ENCODE data around the gene CDH4.

The CDH4 gene

DNA sequence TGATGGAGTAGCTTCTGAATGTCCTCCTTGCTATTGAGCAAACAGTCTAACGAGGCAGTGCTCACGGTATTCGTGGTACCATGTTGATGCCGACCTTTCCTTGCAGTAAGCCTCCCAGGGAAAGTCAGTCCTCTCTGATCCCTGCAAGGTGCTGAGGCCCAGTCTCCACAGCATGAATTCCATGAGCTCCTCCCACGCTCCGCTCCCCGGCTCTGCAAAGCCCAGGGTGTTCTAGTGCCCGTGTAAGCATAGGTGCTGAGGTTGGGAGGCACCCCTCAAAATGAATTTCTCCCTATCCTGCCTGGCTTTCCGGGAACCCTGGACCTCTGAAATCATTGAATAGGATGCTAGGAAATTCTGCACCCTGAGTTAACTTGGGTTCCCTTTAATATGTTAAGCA lies 562.7 kb downstream of the CDH4 start:
- DNase-seq (ENCODE audit: low read depth, low spot score) = no peak

DNA sequence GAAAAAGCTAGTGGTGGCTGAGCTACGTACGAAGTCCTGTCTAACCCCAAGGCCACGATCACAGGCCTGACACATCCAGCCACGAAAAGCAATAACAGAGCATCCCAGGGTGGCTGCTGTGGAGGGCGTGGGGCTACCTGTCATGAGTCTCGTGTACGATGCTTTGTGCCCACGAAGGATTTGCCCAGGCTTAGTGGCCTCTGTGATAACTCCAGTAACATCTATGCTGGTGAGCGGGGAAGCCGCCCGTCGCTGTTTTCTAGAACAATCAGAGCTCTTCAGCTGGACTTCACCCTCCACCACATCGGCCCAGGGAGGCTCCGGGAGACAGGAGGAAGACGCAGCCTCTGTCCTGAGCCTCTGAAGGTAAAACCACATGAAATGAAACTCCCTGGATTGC lies 563.1 kb downstream of the CDH4 start:
- DNase-seq (ENCODE audit: low read depth, low spot score) = no peak

DNA sequence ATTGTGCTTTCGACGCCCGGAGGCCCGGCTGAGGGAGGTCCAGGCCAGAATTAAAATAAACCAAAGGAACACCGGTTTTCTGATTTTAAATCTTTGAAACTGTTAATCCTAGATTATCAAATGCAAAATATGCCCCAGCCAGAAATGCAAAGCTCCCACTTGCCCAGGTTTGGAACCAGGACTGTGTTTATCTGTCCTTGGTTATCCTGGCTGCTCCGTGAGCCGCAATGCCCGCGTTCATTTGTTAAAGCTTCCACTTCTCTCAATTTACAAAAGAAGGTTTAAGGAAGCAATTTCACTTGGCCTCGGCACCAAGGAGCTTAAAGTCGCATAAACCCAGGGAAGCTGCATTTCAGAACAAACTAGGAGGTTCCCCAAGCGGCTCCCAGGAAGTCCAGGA lies 563.6 kb downstream of the CDH4 start:
- no peak for DNase-seq (ENCODE audit: low read depth, low spot score)

DNA sequence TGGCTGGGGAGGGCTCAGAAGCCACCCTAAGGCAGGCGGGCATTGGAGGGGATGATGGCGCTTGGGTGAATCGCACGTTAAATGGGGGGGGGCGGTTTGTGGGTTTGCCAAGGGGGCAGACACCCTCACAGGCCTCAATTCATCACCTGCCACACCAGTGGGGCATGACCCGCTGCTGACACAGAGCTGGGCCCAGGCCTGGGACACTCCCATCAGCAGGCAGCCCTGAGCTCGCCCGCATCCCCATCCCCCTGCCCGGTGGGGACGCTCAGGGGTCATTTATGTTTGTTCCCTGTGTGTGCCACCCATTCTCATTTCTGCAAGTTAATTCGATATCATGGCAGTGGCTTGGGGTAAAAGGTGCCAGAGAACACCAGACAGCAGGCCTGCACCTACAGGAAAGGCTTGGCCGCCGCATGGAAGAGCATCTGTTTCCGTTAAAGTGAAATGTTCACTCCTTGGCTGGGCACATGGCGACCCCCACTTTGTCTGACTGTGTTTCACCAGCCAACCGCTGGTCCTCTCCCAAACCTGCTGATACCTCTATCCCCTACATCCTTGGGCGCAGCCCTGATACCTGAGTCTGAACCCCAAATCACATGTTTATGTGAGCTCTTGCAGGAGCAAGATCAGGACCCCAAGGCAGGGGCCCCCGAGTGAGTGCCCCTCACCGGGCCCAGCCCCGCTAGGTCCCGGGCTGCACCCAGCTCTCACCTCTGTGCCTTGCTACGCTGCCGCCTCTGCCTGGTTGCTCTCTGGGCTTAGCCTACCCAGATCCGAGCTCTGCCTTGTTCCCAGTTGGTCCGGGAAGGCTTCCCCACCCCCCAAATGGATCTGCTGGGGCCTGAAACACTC lies 564.8 kb downstream of the CDH4 start:
- no peak for DNase-seq (ENCODE audit: low read depth, low spot score)

DNA sequence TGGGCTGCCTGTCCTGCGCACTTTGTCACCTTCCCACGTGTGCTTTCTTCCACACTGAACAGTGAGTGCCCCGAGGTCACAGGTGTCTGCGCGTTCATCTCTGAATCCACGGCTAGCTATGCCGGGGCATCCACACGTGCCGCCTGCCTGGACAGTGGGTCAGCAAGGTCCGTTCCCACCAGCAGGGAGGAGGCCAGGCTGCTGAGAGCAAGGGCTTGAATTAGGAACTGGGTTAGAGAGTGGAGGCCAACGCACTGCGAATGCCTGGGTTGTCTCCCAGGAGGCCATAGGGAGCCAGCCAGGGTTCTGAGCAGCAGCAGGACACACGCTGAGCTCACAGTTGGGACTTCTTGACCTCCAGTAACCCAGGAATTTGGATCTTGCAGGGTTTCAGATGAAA lies 565.5 kb downstream of the CDH4 start:
- DNase-seq (ENCODE audit: low read depth, low spot score) = no peak

DNA sequence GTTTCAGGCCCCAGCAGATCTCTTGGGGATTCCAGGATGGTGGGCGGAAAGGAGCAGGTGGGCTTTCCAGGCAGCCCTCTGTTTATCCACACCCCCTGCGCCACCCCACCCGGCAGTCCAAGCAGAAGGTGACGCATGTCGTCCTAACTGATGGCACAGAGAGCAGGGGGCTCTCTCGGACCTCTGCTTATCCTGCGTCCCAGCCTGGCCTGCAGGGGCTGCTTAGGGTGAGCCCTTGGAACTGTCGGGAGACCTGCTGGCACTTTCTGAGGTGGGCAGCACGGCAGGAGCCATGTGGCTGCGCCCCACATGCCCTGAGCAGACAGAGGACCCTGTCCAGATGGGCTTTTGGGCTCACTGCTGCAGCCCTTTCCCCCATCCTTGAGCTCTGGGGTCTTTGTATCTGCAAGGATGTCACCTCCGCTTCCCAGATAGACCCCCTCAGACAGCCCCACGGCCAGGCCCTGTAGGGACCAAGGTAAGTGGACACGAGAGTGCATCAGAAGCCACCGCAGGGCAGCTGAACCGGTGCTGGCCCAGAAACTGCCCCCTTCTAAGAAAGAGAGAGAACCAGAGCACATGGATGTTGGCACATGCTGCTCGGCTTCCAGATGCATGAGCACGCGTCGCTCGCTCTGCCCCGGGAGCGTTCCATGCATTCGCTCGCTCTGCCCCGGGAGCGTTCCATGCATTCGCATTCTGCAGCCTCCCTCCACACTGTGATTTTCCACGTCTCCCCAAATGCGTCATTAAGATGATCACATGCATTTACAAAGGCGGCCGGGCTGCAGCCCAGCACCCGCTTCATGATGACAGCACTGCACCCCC lies 566.9 kb downstream of the CDH4 start:
- DNase-seq (ENCODE audit: low read depth, low spot score) = no peak

DNA sequence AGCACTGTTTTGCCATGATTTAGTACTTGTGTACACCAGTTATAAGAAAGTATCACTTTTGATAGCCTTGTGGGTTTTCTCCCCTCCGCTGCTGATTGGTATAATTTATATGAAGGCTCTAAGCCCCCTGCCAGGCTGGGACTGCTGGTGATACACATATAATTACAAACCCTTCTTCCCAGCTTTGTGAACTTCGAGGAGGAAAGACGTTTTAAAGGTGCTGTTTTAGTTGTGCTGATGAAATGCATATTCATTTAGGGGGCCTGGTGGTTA lies 567.4 kb downstream of the CDH4 start:
- DNase-seq (ENCODE audit: low read depth, low spot score) = no peak

DNA sequence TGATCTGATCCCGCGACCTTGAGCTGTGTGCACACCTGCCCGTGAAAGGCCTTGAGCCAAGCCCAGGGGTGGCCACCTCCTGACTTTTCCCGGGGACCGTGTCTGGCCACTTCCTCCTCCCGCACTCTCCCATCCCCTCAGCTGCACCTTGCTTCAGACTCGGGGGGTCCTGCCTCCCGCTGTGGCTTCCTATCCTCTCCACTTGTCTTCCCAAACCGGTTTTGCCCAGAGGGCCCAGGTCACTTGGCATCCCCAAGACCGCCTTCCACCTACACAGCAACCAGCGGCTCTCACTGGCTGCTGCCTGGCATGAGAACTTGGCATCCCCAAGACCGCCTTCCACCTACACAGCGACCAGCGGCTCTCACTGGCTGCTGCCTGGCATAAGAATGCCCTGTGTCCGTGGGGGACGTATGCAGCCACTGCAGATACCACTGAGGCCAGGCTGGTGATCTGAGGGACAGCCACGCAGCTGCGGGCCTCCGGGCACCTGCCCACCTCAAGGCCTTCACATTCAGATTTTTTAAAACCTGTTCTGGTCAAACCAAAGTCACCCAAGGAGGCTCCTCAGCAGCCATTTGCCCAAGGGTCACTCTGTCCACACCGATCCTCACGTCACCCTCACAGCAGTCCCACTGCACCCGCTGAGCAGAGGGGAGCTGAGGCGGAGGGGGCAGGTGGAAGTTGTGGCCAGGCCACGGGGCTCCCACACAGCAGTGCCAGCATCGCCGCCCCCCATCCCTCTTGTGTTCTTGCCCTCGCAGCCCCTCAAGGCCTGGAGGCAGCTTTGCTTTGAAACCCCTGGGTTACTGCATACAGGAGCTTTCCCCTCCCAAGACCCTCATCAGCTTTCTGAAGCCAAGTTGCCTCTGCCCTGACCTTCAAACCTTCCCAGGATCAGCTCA lies 568.1 kb downstream of the CDH4 start:
- no peak for DNase-seq (ENCODE audit: low read depth, low spot score)

DNA sequence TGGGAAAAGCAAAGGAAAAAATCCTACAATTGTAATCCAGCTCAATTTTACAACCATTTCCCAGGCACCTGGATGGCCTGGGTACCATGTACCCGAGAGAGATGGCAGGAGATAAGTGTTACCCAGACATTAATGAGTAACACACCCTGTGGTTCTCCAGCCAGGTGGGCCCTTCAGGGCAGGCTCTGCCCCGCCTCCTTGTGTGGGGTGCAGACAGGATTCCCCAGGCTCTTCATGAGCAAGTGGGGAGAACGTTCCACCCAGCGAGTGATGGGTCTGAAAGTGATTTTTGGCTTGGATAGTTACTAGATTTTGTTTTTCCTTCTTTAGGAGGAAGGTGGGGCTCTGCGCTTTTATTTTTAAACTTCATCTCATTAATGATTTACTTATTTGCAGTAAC lies 569.7 kb downstream of the CDH4 start:
- DNase-seq (ENCODE audit: low read depth, low spot score) = no peak

DNA sequence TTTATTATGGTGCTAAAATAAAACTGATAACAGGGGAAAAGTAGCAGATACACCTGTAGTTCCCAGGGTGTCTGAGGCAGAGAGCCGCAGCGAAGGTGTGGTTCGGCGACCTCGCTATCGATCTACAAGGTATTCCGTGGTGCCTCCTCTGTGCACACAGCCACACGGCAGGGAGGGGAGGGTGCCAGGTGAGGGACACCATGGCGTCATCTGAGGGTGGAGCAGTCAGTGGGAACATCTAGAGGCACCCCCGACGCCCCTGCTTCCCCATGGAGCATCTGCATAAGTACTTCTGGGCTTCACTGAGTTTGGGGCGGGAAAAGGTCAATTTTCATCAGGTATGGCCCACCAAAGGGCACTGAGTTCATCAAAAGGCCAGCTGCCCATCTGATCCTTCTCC lies 570.3 kb downstream of the CDH4 start:
- DNase-seq (ENCODE audit: low read depth, low spot score) = no peak

DNA sequence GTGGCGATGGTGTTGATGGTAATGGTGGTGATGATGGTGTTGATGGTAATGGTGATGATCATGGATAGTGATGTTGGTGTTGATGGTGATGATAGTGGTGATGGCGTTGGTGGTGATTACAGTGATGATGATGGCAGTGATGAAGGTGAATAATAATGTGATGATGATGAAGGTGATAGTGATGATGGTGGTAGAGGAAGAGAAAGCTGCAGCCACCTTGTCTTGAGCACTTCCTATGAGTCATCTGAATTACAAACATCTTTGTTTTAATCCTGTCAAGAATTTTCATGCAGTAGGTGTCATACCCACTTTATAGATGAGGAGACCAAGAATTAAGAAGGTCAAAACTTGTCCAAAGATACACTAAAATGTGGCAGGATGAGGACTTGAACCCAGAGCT lies 571.2 kb downstream of the CDH4 start:
- DNase-seq (ENCODE audit: low read depth, low spot score) = no peak

DNA sequence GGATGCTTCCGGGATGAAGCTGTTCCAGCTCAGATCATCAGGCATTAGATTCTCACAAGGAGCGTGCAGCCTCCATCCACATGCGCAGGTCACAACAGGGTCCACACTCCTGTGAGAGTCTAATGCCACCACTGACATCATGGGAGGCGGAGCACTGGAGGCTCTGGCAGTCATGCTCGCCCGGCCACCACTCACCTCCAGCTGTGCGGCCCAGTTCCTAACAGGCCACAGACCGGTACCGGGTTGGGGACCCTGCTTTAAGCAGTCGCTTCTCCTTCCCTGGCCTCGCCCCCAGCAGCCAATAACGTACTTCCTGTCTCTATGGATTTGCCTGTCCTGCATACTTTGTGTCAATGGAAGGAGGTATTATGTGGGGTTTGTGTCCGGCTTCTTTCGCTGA lies 576.8 kb downstream of the CDH4 start:
- DNase-seq (ENCODE audit: low read depth, low spot score) = no peak

DNA sequence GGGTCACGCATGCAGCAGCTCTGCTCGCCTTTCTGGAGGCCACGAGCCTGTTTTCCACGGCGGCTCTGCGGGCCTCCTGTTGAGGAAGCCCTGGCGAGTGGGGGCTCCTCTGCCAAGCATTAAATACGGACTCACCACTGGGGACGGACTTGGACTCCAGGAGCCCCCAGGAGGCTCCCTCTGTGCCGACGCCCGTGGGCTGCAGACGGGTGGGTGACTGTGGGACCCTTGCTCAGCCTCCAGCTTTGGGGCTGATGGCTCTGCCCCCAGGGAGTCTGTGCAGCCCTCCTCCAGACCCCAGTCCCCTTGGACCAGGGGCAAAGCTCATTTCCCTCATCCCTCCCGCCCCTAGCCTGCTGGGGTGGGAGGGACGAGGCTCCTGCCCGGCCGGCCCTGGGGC lies 577.5 kb downstream of the CDH4 start:
- DNase-seq (ENCODE audit: low read depth, low spot score) = no peak

DNA sequence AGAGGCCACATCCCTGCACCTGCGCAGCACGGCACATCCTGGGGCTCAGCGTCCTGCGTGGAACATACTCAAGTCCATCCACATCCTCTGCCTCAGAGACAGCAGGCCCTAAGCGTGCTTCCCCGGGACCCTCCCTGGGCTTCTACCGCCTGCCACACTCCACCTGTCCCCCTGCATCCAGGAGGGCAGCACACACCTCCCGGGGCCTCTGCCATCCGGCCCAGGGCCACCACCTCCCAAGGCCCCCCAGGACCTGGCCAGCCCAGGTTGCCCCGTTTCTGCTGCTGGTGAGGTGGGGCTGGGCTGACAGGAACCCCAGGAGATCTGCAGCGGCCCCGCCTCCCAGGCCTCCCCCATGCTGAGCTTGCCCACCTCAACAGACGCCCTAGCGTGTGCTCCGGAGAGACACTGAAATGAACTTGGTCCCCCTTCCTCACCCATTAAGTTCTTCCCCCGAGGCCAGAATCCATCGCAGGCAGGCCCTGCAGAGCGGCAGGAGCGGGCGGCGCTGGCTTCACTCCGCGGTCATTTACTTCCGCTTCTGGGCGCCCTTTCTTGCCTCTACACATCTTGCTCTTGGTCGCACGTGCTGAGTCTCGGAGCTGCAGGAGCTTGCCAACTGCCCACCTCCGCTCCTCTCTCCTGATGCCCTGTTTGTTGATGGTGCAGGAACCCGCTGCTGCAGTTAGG lies 578.3 kb downstream of the CDH4 start:
- no peak for DNase-seq (ENCODE audit: low read depth, low spot score)

DNA sequence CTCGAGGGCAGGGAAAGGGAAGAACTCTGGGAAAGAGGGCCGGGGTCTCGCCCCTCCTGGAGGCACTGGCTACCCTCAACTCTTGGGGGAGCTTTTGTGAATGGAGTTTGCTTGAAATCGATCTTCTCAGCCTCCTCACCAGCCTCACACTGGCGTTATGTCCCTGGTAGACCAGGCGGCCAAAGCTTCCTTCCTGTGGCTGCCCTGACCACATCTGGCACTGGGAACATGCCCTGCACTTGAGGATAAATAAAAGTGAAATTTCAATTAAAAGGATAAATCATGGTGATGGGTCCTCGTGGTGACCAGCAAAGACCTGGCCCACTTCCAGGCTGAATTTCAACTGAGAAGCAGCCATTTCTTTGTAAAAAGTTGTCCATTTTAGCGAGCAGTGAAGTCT lies 578.9 kb downstream of the CDH4 start:
- DNase-seq (ENCODE audit: low read depth, low spot score) = no peak

DNA sequence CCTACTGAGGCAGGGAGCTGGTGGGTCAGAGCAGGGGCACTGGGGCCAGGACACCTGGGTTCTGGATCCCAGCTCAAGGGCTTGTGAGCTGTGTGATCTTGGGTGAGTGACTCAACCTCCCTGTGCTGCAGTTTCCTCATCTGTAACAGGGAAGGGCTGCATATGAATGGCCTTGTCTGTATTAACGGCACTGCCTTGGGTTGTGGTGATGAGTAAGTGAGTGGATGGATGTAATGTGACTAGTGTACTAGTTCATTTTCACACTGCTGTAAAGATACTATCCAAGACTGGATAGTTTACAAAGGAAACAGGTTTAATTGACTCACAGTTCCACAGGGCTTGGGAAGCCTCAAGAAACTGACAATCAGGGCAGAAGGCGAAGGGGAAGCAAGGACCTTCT lies 580.1 kb downstream of the CDH4 start:
- DNase-seq (ENCODE audit: low read depth, low spot score) = no peak

DNA sequence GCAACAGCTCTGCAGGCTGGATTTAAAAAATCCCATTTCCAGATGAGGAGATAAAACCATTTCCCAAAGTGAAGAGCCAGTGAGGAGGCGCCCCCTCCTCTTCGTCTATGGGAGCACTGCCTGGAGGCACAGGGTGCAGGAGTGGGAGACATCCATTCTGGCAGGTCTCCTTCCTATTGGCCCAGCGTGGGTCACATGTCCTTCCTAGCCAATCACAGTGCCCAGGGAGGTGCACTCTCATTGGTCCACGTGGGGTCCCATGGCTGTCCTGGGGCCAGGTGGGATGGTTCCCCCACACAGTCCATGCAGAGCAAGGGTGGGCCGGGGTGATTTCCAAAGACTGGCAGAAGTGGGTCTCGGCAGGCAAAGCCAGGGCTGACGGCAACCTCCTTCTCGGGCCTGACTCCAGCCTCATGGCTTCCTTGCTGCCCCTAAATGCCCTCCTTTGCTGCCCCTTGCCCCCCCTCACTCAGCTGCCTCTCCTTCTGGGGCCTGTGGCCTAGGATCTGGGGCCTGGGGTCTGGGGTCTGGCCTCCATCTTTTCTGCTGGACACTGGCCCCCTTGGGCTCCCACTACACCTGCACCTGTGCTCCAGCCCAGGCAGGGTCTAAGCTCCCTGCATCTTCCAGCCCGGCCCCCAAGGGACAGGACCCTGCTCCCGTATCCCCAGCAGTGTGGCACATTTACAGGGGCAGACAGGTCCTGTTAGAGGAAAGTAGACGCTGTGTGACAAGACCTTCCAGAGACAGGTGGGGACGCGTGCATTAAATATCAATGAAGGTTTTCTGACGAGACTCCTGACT lies 581.9 kb downstream of the CDH4 start:
- no peak for DNase-seq (ENCODE audit: low read depth, low spot score)

DNA sequence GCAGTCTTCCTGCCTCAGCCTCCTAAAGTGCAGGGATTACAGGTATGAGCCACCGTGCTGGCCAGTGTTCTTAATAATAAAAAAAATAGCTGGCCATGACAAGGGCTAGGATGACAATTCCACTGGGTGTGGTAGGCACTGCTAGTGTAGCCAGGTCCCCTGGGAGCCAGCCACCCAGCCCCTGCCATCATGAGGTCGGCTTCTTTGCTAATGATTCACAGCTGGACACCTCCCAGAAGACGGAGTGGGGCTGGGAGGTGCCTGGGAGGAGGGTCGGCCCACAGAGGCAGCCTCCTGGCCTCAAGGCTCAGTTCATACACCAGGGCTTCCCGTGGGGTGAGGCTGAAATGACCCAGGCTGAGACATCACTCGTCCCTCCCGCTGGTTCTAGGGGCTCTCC lies 583.2 kb downstream of the CDH4 start:
- no peak for DNase-seq (ENCODE audit: low read depth, low spot score)

DNA sequence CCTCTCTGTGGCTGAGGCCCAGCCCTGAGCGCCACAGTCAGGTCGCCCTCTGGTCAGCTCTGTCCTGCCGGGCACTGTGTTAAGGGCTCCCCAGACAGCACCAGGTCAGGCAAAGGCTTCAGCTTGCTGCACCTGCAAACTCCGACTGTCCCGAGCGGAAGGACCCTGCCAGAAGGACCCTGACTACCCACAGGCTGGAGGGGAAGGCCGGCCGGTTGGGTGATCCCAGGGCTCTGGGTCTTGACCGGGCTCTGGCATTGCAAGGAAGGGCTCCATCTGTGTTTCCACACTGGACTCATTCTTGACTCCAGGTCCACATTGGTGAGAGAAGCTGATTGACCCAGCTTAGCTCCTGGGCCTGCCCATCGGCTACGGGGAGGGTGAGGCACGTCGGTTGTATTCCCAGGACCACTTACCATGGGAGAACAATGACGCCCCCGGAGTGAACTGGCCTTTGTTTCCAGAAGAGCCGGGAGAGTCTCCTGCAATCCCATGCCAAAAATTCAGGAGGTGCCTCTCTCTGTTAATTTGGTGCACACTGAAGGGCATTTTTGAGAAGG lies 583.8 kb downstream of the CDH4 start:
- DNase-seq (ENCODE audit: low read depth, low spot score) = no peak

DNA sequence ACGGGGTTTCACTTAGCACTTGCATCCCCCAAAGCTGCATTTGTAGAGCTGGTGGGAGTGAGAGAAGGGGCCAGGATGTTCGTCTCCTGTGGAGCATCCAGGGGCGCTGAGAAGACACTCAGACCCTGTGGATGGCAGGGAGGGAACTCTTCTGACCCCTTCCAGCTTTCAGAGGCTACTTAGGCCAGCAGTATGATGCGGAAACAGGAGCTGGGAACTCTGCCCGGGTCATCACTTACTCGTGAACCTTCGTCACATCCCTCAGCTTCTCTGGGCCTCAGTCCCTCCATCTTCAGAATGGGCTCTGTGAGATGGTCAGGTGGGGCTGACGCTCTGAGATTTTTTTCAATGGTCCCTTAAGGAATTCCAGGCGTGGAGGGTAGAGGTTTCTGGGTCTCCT lies 585.1 kb downstream of the CDH4 start:
- no peak for DNase-seq (ENCODE audit: low read depth, low spot score)
